ENCODE measurements around the gene BCL2L13.

Gene BCL2L13

DNA sequence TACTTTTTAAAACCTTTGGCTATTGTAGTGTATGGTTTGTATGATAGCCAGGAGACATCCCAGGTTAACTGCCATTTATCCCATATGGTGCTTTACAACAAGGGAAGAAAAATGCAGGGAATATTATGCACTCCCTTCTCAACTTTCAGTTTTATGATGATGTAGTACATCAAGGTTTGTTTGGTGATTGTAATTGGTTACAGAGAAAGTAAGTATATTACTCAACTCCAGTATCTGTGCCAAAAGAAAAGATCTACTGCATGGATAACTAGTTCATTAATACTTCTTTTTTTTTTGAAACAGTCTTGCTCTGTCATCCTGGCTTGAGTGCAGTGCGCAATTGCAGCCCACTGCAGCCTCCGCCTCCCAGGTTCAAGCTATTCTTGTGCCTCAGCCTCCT lies 65.3 kb downstream of the BCL2L13 start:
- H3K9me3 Mint-ChIP-seq = no peaks in the 10 kb centered on the region
- H3K4me1 Mint-ChIP-seq = peaks cover 15% of the 10 kb centered on the region
- peaks cover 4% of the 10 kb centered on the region for H3K36me3 Mint-ChIP-seq (ENCODE audit: insufficient read depth)
- ATAC-seq (replicated peaks; ENCODE audit: extremely low read depth, poor library complexity, severe bottlenecking) (no peak), DNase-seq (ENCODE audit: low spot score in 2 of 2) (no peak)
- no peak overlapping the region for H3K4me3 Mint-ChIP-seq
- no peak overlapping the region for H3K27ac Mint-ChIP-seq (ENCODE audit: low read depth)
- no peaks in the 10 kb centered on the region for H3K27me3 Mint-ChIP-seq

DNA sequence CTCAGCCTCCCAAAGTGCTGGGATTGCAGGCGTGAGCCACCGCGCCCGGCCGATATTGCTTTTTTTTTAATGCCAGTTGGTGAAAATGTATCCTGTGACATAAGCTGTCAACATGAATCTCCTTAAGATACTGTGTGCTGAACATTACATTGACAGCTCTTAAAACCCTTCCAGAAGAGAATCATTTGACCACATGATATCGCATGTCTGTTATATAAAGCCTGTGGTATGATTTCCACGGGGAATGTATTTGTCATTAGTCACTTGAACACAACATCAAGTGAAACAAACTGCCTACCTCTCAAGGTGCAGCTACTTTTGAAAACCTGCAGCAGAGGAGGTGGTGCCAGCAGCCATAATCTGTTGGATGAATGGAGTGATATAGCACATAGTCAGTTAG lies 67.0 kb downstream of the BCL2L13 start:
- Mint-ChIP-seq H3K27me3 (no peaks in the 10 kb centered on the region), H3K36me3 (ENCODE audit: insufficient read depth) (peaks cover 4% of the 10 kb centered on the region), H3K27ac (ENCODE audit: low read depth) (no peak overlapping the region), H3K9me3 (no peaks in the 10 kb centered on the region), H3K4me1 (peaks cover 15% of the 10 kb centered on the region), H3K4me3 (no peak overlapping the region)
- DNase-seq (ENCODE audit: low spot score in 2 of 2) (no peak), ATAC-seq (replicated peaks; ENCODE audit: extremely low read depth, poor library complexity, severe bottlenecking) (no peak)

DNA sequence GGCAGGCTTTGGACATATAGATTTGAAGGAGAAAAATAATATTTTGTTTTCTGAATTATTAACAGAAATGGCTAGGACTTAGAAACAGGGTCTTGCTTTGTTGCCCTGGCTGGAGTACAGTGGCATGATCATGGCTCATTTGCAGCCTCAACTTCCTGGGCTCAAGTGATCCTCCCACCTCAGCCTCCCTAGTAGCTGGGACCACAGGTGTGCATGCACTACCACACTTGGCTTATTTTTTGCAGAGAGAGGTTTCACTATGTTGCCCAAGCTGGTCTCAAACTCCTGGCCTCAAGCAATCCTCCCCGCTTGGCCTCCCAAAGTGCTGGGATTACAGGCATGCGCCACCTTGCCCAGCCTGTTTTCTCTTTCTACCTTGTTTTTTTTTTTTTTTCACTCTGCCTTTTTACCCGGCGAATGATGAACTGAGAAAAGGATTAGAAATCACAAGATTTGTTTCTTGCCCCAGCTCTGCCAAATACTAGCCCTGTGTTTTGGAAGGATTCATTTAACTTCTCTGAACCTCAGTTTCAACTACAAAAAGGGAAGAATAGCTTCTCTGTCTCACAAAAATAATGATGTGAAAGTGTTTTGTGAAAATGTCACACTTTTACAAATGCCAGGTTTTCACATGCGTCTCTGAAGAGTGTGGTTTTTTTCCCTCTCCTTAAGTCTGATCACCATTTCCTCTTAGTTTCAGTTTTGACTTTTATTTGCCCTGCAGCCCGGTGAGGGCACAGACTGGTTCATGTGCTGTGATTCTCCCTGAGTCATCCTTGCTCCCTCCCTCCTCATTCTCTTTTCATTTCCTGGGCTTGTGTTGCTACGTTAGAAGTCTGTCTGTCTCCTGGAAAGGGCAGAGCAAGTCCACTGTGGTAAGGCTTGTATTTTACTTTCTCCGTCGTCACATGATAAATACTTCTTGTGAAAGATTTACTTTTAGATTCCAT lies 67.7 kb downstream of the BCL2L13 start:
- peaks cover 15% of the 10 kb centered on the region for H3K4me1 Mint-ChIP-seq
- H3K9me3 Mint-ChIP-seq = no peaks in the 10 kb centered on the region
- H3K27me3 Mint-ChIP-seq = no peaks in the 10 kb centered on the region
- H3K36me3 Mint-ChIP-seq (ENCODE audit: insufficient read depth) = peaks cover 4% of the 10 kb centered on the region
- H3K4me3 Mint-ChIP-seq = peak overlapping the region; percentile 59
- peak; percentile 81 for ATAC-seq (replicated peaks; ENCODE audit: extremely low read depth, poor library complexity, severe bottlenecking)
- H3K27ac Mint-ChIP-seq (ENCODE audit: low read depth) = peak overlapping the region; percentile 80
- no peak for DNase-seq (ENCODE audit: low spot score in 2 of 2)

DNA sequence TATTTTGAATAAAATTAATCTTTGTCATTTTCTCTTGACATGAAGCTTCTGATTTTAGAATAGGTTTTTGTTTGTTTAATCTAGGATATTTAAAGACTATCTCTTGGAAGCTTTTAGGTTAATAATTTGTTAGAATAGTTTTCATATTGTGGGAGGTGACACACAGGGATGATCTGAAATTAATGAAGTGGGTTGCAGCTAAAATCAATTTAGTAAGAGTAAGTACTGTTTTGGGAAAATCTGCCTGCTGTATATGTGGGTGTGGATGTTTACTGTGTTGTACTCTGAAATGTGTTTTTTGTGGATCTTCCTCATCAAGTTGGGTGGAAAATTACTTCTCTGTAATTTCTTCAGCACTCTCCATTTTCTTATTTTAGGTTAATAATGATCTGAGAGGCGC lies 68.4 kb downstream of the BCL2L13 start:
- Mint-ChIP-seq H3K4me1 (peaks cover 15% of the 10 kb centered on the region), H3K27me3 (no peaks in the 10 kb centered on the region), H3K4me3 (no peak overlapping the region), H3K36me3 (ENCODE audit: insufficient read depth) (peaks cover 4% of the 10 kb centered on the region), H3K9me3 (no peaks in the 10 kb centered on the region), H3K27ac (ENCODE audit: low read depth) (peak overlapping the region; percentile 80)
- no peak for DNase-seq (ENCODE audit: low spot score in 2 of 2)
- no peak for ATAC-seq (replicated peaks; ENCODE audit: extremely low read depth, poor library complexity, severe bottlenecking)

DNA sequence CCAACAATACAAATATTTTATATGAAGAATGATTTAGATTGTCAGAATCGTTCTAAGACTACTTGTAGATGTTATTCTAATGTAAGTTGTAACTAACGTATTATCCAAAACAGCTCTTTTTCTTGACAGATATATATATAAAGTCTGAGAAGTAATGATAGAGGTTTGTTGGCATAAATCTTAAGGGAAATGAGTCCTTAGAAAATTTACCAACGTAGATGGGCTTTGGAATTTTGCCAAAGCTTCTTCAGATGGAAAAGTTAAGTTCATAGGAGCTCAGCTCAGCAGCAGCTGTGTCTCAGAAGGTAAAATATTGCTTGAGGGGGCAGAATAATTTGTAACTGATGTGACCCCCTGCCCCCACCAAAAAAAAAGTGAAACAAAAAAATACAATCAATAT lies 69.0 kb downstream of the BCL2L13 start:
- Mint-ChIP-seq H3K9me3 (no peaks in the 10 kb centered on the region), H3K27me3 (no peaks in the 10 kb centered on the region), H3K27ac (ENCODE audit: low read depth) (no peak overlapping the region), H3K4me3 (no peak overlapping the region), H3K4me1 (peaks cover 15% of the 10 kb centered on the region), H3K36me3 (ENCODE audit: insufficient read depth) (peaks cover 4% of the 10 kb centered on the region)
- DNase-seq (ENCODE audit: low spot score in 2 of 2) (no peak), ATAC-seq (replicated peaks; ENCODE audit: extremely low read depth, poor library complexity, severe bottlenecking) (no peak)

DNA sequence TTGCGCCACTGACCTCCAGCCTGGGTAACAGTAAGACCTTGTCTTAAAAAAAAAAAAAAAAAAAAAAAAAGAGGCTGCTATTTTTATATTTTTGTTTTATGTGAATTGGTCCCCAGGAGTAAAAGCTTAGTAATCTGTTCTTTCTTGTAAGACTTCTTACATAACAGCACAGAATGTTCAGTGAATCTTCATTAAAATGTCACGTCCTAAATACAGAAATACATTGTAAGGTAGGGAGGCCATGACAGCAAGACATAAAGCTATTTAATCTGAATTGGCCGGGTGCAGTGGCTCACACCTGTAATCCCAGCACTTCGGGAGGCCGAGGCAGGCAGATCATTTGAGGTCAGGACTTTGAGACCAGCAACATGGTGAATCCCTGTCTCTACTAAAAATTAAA lies 71.5 kb downstream of the BCL2L13 start:
- Mint-ChIP-seq H3K27ac (ENCODE audit: low read depth) (no peak overlapping the region), H3K9me3 (no peaks in the 10 kb centered on the region), H3K36me3 (ENCODE audit: insufficient read depth) (peaks cover 3% of the 10 kb centered on the region), H3K4me1 (peaks cover 15% of the 10 kb centered on the region), H3K4me3 (no peak overlapping the region), H3K27me3 (no peaks in the 10 kb centered on the region)
- no peak for ATAC-seq (replicated peaks; ENCODE audit: extremely low read depth, poor library complexity, severe bottlenecking)
- DNase-seq (ENCODE audit: low spot score in 2 of 2) = no peak

DNA sequence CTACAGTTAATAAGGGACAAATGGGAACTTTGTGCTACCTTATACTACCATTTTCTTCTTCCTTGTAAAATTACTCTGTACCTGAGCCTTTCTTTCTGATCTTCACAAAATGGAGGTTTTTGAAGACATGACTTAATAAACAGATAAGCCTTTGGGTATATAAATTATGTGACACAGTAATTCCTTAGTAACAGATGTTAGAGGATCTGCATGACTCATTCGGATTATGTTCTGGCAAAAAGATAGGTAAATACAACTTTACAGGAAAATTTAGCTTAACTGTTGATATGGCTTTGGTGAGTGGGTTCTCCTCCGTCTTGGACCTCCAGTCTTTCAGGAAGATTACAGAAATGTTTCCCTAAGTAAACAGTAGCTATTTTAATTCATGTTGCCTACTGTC lies 73.9 kb downstream of the BCL2L13 start:
- no peak for DNase-seq (ENCODE audit: low spot score in 2 of 2)
- Mint-ChIP-seq H3K27me3 (no peaks in the 10 kb centered on the region), H3K27ac (ENCODE audit: low read depth) (peak overlapping the region; percentile 19), H3K4me1 (no peaks in the 10 kb centered on the region), H3K9me3 (no peaks in the 10 kb centered on the region), H3K36me3 (ENCODE audit: insufficient read depth) (peaks cover 3% of the 10 kb centered on the region), H3K4me3 (no peak overlapping the region)
- no peak for ATAC-seq (replicated peaks; ENCODE audit: extremely low read depth, poor library complexity, severe bottlenecking)

DNA sequence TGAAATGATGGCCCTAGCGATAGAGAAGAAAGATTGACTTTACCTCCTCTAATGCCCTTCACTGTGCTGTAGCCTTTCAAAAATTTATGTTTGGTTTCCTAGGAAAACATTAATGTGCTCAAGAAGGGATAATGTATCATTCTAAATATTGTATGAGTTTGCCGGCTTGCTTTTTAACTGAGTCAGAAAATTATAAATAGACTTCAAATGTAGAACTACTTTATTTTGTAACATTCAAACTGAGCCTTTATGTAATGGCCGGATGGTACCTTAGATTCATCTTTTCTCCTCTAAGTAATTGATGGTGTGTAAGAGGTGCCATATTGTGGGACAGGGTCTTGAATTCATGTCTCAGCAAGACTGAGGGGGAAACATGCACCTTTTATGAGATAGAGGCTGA lies 78.0 kb downstream of the BCL2L13 start:
- ATAC-seq (replicated peaks; ENCODE audit: extremely low read depth, poor library complexity, severe bottlenecking) (no peak), DNase-seq (ENCODE audit: low spot score in 2 of 2) (no peak)
- Mint-ChIP-seq H3K4me3 (no peak overlapping the region), H3K27me3 (no peaks in the 10 kb centered on the region), H3K4me1 (no peaks in the 10 kb centered on the region), H3K27ac (ENCODE audit: low read depth) (no peak overlapping the region), H3K36me3 (ENCODE audit: insufficient read depth) (peaks cover 2% of the 10 kb centered on the region), H3K9me3 (no peaks in the 10 kb centered on the region)

DNA sequence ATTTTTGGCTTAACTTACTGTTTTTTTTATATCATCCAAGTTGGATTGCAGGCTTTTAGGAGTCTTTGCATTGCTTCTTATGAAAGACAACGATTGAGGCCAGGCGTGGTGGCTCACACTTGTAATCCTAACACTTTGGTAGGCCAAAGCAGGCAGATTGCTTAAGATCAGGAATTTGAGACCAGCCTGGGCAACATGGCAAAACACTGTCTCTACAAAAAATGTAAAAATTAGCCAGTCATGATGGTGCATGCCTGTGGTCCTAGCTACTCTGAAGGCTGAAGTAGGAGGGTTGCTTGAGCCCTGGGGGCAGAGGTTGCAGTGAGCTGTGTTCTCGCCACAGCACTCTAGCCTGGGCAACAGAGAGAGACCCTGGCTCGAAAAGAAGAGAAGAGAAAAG lies 79.2 kb downstream of the BCL2L13 start:
- Mint-ChIP-seq H3K4me3 (no peak overlapping the region), H3K9me3 (no peaks in the 10 kb centered on the region), H3K27ac (ENCODE audit: low read depth) (peak overlapping the region; percentile 88), H3K36me3 (ENCODE audit: insufficient read depth) (peaks cover 2% of the 10 kb centered on the region), H3K27me3 (no peaks in the 10 kb centered on the region), H3K4me1 (no peaks in the 10 kb centered on the region)
- ATAC-seq (replicated peaks; ENCODE audit: extremely low read depth, poor library complexity, severe bottlenecking) (no peak), DNase-seq (ENCODE audit: low spot score in 2 of 2) (no peak)

DNA sequence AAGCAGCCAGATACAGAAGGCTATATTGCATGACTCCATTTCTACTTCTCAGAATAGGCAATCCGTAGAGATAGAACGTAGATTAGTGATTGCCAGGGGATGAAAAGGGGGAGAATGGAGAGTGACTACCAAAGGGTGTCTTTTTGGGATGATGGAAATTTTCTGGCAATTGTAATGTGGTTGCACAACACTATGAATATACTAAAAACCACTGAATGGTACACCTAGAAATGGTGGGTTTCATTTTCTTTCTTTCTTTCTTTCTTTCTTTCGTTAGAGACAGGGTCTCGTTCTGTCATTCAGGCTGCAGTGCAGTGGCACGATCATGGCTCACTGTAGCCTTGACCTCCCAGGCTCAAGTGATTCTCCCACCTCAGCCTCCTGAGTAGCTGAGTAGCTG lies 81.4 kb downstream of the BCL2L13 start:
- no peak for DNase-seq (ENCODE audit: low spot score in 2 of 2)
- H3K9me3 Mint-ChIP-seq = no peaks in the 10 kb centered on the region
- H3K27ac Mint-ChIP-seq (ENCODE audit: low read depth) = no peak overlapping the region
- H3K4me1 Mint-ChIP-seq = peaks cover 6% of the 10 kb centered on the region
- H3K36me3 Mint-ChIP-seq (ENCODE audit: insufficient read depth) = no peaks in the 10 kb centered on the region
- no peak for ATAC-seq (replicated peaks; ENCODE audit: extremely low read depth, poor library complexity, severe bottlenecking)
- no peaks in the 10 kb centered on the region for H3K27me3 Mint-ChIP-seq
- H3K4me3 Mint-ChIP-seq = no peak overlapping the region

DNA sequence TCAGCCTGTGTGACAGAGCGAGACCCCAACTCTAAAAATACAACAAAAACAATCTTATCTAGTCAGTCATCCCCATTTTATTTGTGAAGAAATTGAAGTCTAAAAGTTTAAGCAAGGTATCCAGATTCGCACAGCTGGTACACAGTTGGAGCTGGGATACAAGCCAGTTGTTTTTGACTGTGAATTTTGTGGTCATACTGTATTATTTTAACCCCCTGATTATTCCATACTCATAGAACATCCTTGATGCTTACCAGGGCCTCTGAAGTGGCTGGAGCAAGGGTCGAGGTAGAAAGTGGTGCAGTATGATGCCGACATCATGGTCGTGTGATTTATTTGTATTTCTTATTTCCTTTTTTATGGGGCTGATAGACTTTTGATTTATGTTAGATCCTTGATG lies 85.7 kb downstream of the BCL2L13 start:
- Mint-ChIP-seq H3K4me1 (peaks cover 17% of the 10 kb centered on the region), H3K27me3 (no peaks in the 10 kb centered on the region), H3K9me3 (no peaks in the 10 kb centered on the region), H3K27ac (ENCODE audit: low read depth) (no peak overlapping the region), H3K4me3 (no peak overlapping the region), H3K36me3 (ENCODE audit: insufficient read depth) (peaks cover 5% of the 10 kb centered on the region)
- no peak for DNase-seq (ENCODE audit: low spot score in 2 of 2)
- no peak for ATAC-seq (replicated peaks; ENCODE audit: extremely low read depth, poor library complexity, severe bottlenecking)

DNA sequence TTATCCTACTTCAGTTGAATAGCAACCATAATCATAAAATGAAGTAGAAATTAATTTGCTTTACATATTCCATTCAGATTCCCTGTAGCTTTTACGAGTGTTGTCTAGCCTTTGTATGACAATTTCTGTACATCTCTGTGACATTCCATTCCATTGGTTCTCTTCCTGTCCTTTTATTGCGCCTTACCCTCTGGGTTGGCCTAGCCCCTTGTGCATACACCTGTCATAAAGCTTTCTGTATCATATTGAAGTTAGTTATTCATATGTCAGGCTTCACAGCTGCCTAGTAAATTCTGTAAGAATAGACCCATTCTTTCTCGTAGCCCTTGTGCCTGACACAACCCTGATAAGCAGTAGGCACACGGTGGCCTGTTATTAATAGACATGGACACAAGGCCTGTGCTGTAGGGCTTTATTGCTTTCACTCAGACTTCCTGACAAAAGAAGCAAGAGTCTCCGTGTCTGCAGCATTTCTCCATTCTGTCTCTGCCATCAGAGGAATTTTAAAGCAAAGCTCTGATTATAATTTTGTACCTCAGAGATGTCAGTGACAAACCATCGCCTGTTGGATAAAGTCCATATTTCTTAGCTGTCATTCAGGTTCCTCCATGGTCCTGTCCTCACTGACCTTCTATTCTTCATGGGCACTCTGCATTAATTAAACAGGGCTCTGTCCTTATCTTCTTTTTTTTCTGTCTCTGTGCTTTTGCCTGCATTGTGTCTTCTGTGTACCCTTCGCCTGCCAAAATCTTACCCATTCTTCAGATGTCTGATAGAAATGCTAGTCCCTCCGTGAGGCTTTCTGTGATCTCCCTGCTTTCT lies 86.3 kb downstream of the BCL2L13 start:
- Mint-ChIP-seq H3K27me3 (no peaks in the 10 kb centered on the region), H3K27ac (ENCODE audit: low read depth) (peak overlapping the region; percentile 0), H3K36me3 (ENCODE audit: insufficient read depth) (peaks cover 8% of the 10 kb centered on the region), H3K4me1 (peaks cover 17% of the 10 kb centered on the region), H3K9me3 (no peaks in the 10 kb centered on the region), H3K4me3 (no peak overlapping the region)
- DNase-seq (ENCODE audit: low spot score in 2 of 2) (no peak), ATAC-seq (replicated peaks; ENCODE audit: extremely low read depth, poor library complexity, severe bottlenecking) (no peak)

DNA sequence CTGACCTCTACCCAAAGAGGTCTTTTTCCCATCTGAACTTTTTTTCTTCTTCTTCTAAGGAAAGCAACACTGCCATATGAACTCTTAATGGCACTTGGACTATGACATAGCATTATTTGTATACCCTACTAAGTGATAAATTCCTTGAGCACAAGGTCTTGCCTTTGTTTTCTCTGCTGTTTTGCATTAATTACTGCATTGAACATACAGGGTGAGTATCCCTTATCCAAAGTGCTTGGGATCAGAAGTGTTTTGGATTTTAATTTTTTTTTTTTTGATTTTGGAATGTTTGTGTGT lies 86.9 kb downstream of the BCL2L13 start:
- H3K27me3 Mint-ChIP-seq = no peaks in the 10 kb centered on the region
- no peaks in the 10 kb centered on the region for H3K9me3 Mint-ChIP-seq
- H3K36me3 Mint-ChIP-seq (ENCODE audit: insufficient read depth) = peaks cover 8% of the 10 kb centered on the region
- DNase-seq (ENCODE audit: low spot score in 2 of 2) (no peak), ATAC-seq (replicated peaks; ENCODE audit: extremely low read depth, poor library complexity, severe bottlenecking) (no peak)
- H3K27ac Mint-ChIP-seq (ENCODE audit: low read depth) = peak overlapping the region; percentile 0
- H3K4me3 Mint-ChIP-seq = no peak overlapping the region
- peaks cover 17% of the 10 kb centered on the region for H3K4me1 Mint-ChIP-seq

All from central memory CD8-positive, alpha-beta T cell (primary cell).